SK-N-SH (cell line): ENCODE results near the gene ZNF790.

ENCODE experiments used
- CHD2 ChIP-seq: fragments of 150-350 bp; IDR thresholded peaks from 2 replicates; pipeline ENCODE4 v1.6.1; 2018; ENCODE audit warnings: low read length; ENCODE audit not compliant: partially characterized antibody
- CTCF ChIP-seq: fragments of 200-600 bp; sonication (generic); IDR thresholded peaks from 2 replicates; pipeline ENCODE4 v1.6.1; 2017; ENCODE audit warnings: antibody characterized with exemption, mild to moderate bottlenecking, moderate library complexity
- EP300 ChIP-seq, 2 experiments: IDR thresholded peaks; 2 replicates each; pipeline versions ENCODE4 v1.4.0 to v1.6.1; 2012; ENCODE audit warnings: borderline replicate concordance in 1 of 2, low read depth in 1 of 2, low read length in 1 of 2
- EZH2phosphoT487 ChIP-seq: fragments of 200-600 bp; sonication (generic); IDR thresholded peaks from 2 replicates; pipeline ENCODE4 v1.6.1; 2017; ENCODE audit warnings: low read depth, mixed run types, mild to moderate bottlenecking, antibody characterized with exemption, moderate library complexity, borderline replicate concordance
- FOXJ3 ChIP-seq: sonication (generic); formaldehyde crosslinking; IDR thresholded peaks from 2 replicates; pipeline ENCODE4 v1.5.1; 2020; ENCODE audit warnings: mild to moderate bottlenecking, missing genetic modification reagents
- FOXM1 ChIP-seq: IDR thresholded peaks from 2 replicates; pipeline ENCODE4 v1.4.0; 2012; ENCODE audit warnings: low read depth, mild to moderate bottlenecking
- GATA2 ChIP-seq: sonication (generic); formaldehyde crosslinking; IDR thresholded peaks from 2 replicates; pipeline ENCODE4 v1.5.0; 2020; ENCODE audit warnings: mild to moderate bottlenecking, missing genetic modification reagents
- POLR2AphosphoS5 ChIP-seq: IDR thresholded peaks from 2 replicates; pipeline ENCODE4 v1.6.1; 2012; ENCODE audit warnings: low read depth, low read length
- RAD21 ChIP-seq: IDR thresholded peaks from 2 replicates; pipeline ENCODE4 v1.6.1; 2012; ENCODE audit warnings: mild to moderate bottlenecking, low read length
- REST ChIP-seq: IDR thresholded peaks from 2 replicates; pipeline ENCODE4 v1.6.1; 2012; ENCODE audit warnings: mild to moderate bottlenecking, low read depth, low read length, moderate library complexity
- RFX5 ChIP-seq: IDR thresholded peaks from 2 replicates; pipeline ENCODE4 v1.6.1; 2012; ENCODE audit warnings: mild to moderate bottlenecking, improper control_type of control experiment, low read length
- TAF1 ChIP-seq: IDR thresholded peaks from 2 replicates; pipeline ENCODE4 v1.6.1; 2012; ENCODE audit warnings: low read depth, mild to moderate bottlenecking, low read length, moderate library complexity, borderline replicate concordance
- TCF12 ChIP-seq: IDR thresholded peaks from 2 replicates; pipeline ENCODE4 v1.4.0; 2012

DNA sequence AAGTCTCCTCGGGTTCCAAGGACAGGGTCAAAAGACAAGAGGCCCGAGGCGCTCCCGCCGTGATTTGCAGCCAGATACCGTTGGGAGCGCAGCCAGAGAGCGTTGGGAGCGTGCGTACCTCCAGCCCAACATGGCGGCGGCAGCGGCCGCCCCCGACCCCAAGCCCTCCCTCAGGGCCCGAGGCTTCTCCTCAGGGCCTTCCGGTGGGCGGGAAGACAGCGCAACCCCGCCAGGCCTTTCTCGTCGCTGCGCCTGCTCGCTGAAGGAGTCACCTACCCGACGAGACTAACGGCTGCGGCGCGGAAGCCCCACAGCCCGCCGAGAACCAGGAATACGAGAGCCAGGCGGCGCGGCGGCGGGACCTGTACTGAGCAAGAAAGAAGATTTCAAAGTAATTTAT is 62.4 kb downstream of the ZNF790 start:
- TF ChIP-seq RAD21, result no peak
- no peak for TF ChIP-seq POLR2AphosphoS5
- TF ChIP-seq FOXJ3 (CRISPR knock-in tag), result no peak
- no peak for TF ChIP-seq GATA2 (CRISPR knock-in tag)
- no peak for TF ChIP-seq REST
- no peak for TF ChIP-seq CTCF
- TF ChIP-seq CHD2, result no peak
- TF ChIP-seq TAF1, result no peak
- TF ChIP-seq TCF12, result no peak
- TF ChIP-seq FOXM1, result no peak
- TF ChIP-seq EZH2phosphoT487, result no peak
- TF ChIP-seq RFX5, result no peak
- no peak for TF ChIP-seq EP300 (IDR thresholded peaks at IDR 0.05; ENCODE audit: borderline replicate concordance in 1 of 2, low read depth in 1 of 2, low read length in 1 of 2)
